ENCODE results near the gene TTLL11.

TTLL11 gene

DNA sequence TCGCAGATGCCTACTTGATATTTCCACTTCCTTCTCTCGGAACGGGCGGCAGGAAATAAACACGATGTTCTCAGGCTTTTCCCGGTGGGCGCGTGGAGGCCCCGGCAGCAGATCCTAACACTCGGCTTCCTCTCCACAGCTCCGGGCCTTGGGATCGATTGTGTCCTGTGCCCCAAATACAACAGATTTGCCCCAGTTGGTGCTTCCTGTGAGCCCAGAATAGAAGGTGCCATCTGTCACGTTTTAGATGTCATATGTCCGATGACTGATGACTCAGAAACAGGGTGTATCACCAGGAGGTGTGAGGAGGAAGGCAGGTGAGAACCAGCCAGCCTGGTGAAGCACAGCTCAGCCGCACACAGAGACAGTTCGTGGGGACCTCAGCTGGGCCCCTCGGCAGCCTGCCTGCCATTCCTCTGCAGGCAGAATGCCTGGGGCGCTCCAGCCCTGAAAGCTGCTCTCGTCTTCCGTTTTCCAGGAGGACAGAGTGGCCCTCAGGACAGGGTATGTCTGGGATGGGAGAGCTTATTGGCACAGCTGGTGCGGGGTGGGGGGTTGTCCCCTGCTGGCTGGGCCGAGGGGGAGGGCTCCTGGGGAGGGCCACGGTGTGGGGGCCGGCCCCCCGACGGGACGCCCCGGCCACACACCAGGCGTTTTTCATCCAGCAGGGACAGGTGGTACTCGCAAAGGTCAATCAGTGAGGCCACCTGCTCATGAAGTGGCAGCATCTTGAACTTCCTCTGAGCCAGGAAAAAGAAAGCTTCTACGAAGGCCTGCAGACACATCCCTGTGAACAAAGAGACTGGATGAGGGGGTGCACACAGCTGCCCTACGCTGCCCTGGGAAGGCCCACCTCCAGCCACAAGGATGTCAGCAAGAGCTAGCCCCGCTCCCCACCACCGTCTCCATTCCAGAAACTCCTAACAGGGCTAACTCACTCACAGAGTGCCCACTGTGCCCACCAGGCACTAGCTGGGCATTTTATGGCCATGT, 270.7 kb downstream of the TTLL11 start:
- no peak for DNase-seq

- DNase-seq, result no peak
Measured at GRCh38 chr9:121821326-121821725, 271.8 kb downstream of the TTLL11 start.

DNA sequence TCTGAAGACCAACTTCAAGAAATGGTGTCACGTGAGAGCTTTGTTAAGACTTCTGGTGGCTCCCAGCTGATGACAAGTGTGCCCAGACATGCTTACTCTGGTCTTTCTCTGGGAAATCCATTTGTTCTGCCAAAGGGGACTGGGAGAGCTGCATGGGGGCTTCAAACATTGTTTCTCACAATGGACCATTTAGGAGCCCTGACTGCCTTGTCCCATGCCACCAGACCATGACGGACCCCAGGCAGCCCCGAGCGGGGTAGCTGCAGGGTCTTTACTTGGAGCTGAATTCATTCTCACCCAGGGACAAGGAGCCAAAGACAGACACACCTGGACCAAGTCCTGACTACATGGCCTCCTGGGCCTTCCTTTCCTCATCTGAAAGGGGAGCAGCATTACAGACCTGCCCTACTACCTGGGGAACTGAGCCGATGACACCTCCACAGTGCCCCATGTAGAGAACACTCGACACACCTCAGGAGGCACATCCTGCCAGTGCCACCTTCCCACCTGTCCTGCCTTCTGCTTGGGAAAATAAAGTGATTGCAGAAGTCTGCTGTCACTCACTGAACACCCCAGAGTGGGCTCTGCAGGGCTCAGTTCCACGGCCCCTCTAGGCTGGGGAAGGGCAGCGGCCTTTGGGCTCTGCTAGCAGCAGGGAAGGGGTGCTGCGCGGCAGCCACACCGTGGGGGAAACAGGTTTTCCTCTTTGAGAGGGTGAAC, 272.7 kb downstream of the TTLL11 start:
- DNase-seq, result no peak

GRCh38 chr9:121819428-121820231, 273.5 kb downstream of the TTLL11 start:
- no peak for DNase-seq

- DNase-seq, result no peak
Measured at GRCh38 chr9:121818841-121819427, 274.2 kb downstream of the TTLL11 start.

- DNase-seq, result no peak
Measured at GRCh38 chr9:121818016-121818661, 275.0 kb downstream of the TTLL11 start.

GRCh38 chr9:121817476-121817875, 275.6 kb downstream of the TTLL11 start:
- no peak for DNase-seq

DNA sequence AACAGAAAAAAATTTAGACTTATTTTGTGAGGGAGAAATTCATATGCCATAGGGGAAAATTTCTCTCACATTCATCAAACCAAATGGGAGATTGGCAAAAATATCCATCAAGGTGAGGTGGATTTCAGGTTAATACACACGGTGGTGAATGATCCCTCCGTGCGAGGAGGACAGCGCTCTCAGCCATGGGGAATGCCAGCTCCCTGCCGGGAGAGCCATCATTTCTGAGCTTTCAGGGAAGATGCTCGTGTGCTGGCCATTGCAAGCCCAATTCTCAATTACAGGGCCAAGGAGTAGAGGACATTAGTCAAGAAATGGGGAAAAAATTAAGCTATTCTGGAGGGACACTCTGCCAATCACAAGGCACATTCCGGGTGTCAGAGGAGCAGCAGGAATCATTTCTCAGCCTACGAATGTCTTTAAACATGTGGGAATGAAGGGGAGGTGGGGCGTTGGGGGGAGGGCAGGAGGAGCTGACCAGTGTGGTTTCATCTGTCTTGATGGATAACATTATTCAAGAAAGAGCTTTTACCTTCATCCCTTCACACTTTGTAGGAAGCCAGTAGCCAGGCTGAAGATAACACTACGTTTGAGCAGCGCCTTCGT, 276.2 kb downstream of the TTLL11 start:
- DNase-seq, result no peak

DNA sequence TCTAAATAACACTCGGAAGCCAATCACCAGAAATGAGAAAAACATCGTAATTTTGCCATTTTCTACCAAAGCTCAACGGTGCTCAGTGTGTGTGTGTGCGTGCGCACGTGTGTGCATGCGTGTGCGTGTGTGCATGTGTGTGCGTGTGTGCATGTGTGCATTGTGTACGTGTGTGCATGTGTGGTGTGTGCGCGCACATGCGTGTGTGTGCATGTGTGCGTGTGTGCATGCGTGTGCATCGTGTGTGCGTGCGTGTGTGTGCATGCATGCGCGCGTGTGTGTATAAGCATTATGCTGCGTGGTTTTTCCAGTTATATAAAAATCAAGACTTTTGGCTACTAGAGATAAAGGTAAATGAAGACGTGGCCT, 276.7 kb downstream of the TTLL11 start:
- DNase-seq, result no peak

DNA sequence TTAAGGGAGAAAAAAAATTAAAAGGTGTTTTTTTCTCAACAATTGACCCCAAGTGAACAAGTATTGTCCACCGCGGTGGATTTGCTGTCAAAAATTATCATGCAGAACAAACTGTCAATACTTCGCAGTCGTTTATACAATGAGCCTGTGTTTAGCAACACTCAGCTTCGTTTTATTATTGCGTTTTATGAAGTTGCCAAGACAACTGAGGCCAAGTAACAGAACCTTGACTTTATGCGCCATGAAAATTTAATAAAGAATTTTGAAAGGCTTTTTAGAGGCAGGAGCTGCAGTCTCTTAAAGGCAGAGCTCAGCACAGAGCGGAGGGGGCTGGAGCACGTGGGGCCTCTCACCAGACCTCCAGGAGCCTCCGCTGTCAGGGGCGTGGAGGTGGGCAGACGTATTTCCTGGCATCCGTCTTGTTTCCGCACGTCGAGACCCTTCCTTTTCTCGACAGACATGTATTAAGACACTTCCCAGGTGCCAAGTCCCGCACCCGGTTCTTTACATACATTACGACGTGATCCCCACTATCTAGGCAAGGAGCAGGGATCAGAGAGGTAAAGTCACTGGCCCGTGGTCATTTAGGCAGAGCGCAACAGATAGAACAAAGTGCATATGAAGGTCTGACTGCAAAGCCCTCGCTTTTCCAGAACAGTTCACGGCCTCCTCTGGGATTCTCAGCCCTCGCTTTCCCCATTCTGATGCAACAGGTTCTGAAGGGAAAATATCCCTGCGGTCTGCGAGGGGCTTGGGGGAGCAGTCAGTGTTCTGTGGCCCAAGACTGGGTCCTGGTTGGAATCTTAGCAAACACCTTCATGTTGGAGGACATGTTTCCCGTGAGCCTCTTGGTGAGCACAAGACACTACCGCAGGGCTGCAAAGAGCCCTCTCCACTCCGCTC, 277.3 kb downstream of the TTLL11 start:
- no peak for DNase-seq

- DNase-seq, result no peak
Measured at GRCh38 chr9:121815084-121815483, 278.0 kb downstream of the TTLL11 start.

DNA sequence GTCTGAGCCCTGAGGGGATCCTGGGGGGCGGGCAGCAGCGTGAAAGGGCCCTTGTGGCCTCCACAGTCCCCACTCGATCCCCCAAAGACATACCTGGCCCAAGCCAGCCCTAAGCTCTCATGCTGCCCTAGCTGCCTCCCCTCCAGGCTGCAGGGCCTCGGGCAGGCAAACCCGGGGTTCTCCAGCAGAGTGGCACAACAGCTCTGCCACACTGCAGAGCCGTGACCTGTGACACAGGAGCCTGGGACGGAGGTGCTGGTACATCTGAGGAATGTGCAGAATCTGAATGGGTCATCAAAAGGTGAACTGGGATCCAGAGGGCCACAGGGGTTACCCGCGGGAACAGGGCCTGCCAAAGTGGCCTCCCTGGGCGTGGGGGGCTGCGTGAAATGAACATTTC, 278.5 kb downstream of the TTLL11 start:
- no peak for DNase-seq

DNA sequence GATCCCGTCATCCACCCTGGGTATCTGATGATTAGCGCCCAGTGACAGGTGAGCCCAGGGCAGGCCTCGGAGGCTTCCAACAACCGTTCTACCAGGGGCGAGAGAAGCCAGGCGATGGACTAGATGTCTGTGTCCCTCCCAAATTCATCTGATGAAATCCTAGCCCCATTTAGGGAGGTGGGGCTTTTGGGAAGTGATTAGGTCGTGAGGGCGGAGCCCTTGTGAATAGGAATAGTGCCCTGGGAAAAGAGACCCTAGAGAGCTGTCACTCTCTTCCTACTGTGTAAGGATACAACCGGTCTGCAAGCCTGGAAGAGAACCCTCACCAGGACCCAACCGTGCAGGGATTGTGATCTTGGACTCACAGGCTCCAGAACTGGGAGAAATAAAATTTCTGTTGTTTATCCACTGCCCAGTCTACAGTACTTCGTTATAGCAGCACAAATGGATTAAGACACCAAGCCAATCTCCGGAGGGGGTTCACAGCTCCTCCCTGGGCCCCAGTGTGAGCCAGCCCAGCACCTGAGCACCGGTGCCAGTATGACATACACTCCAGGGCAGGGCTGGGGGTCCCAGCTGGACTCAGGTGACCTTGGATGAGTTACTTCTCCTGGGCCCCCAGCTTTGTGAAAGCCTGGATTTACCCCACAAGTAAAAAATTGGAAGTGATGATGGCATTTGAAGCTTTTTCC, 279.4 kb downstream of the TTLL11 start:
- no peak for DNase-seq

DNA sequence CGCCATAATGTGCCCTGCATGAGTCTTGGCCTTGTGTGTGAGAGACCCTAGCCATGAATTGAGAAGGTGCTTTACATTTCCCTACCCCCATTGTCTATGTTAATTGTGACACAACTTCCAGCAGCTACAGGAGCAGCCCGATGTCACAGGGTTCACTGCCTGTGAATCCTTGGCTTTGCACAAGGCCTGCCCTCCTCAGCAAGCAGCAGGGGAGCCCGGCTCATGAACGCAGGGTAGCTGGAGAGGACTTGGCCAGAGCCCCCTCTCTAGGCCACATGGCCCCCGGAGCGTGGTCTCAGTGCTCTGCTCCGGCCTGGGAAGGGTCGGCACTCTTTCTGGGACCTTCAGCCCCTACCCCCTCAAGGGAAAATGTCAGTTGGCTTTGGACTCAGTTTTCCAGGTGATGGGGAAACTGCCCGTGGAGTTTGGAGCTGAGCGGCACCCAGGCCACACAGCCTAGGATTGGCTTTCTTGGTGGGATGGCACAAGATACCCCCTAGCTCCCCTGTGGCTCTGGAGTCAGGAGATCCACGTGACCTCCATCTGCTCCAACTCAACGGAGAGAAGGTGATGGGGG, 280.9 kb downstream of the TTLL11 start:
- DNase-seq, result no peak

DNA sequence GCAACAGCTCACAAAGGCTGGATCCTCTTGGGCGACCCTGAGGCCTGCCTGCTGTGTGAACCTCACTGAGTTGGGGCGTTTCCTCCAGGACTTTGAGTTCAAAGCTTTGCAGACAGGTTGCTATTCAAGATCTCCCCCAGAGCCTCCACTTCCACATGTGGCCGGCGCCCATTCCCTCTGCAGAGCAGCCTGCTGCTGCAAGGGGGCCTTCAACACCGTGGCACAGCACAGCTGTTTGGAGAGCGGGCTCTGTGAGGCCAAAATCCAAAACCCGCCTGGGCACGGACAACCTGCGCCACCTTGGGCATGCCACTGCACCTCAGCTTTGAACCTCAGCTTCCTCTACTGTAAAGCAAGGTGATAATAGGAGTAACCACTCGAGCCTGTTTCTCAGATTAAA, 281.4 kb downstream of the TTLL11 start:
- no peak for DNase-seq

- no peak for DNase-seq
Measured at GRCh38 chr9:121811140-121811539, 282.0 kb downstream of the TTLL11 start.

DNA sequence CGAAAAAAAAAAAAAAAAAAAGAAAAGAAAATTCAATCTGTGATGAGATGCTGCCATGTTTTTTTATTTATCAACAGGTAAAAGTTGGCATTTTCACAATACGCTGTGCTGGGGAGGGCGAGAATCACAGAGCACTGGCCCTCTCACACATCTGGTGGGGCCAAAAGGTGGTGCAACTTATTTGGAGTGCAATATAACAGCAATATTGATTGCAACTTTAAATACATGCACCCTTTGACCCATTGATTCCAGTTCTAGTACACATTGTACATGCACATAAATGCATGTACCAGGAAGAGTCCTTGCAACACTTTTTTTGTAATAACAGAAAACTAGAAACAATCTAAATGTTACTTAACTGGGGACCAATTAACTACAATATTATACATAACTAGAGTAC, 282.6 kb downstream of the TTLL11 start:
- DNase-seq, result no peak

- DNase-seq, result no peak
Measured at GRCh38 chr9:121809356-121810050, 283.6 kb downstream of the TTLL11 start.

GRCh38 chr9:121808781-121809180, 284.3 kb downstream of the TTLL11 start:
- no peak for DNase-seq
